GM21423 (cell line): ENCODE data around the gene RHEX.
"Not testable (repeated sequence)": the region's sequence is repeated elsewhere in the genome, so short reads cannot be mapped to it uniquely, and the experiment has no call there.

Experiments
- ATAC-seq: cut with Tn5 transposase; IDR thresholded peaks from one replicate; pipeline ENCODE4 v1.9.1; 2021; ENCODE audit warnings: mild to moderate bottlenecking, moderate library complexity; ENCODE audit not compliant: unreplicated experiment

Gene RHEX

GRCh38 chr1:206058289-206058926 lies 5.4 kb downstream of the RHEX start:
- ATAC-seq: not testable (repeated sequence)

- ATAC-seq: no peak
These were observed 5.9 kb downstream of the RHEX start for GRCh38 chr1:206058927-206059292.

GRCh38 chr1:206059355-206059915 lies 6.5 kb downstream of the RHEX start:
- ATAC-seq: no peak

GRCh38 chr1:206060844-206061243 lies 7.9 kb downstream of the RHEX start:
- ATAC-seq: no peak

- ATAC-seq: no peak
These were observed 9.5 kb downstream of the RHEX start for GRCh38 chr1:206062464-206062863.

- ATAC-seq: not testable (repeated sequence)
These were observed 11.0 kb downstream of the RHEX start for GRCh38 chr1:206064001-206064400.

GRCh38 chr1:206064501-206064900 lies 11.5 kb downstream of the RHEX start:
- not testable (repeated sequence) for ATAC-seq

- no peak for ATAC-seq
These were observed 12.7 kb downstream of the RHEX start for GRCh38 chr1:206065547-206066145.

- ATAC-seq: peak; percentile 75
These were observed 13.7 kb downstream of the RHEX start for GRCh38 chr1:206066479-206067171.

GRCh38 chr1:206067486-206068227 lies 14.7 kb downstream of the RHEX start:
- ATAC-seq: no peak

GRCh38 chr1:206068314-206068713 lies 15.3 kb downstream of the RHEX start:
- ATAC-seq: no peak

GRCh38 chr1:206070627-206071304 lies 17.8 kb downstream of the RHEX start:
- ATAC-seq: no peak

GRCh38 chr1:206074839-206075238 lies 21.9 kb downstream of the RHEX start:
- no peak for ATAC-seq

- no peak for ATAC-seq
These were observed 23.1 kb downstream of the RHEX start for GRCh38 chr1:206075786-206076755.

- no peak for ATAC-seq
These were observed 26.2 kb downstream of the RHEX start for GRCh38 chr1:206079135-206079534.

GRCh38 chr1:206080026-206080820 lies 27.2 kb downstream of the RHEX start:
- ATAC-seq: no peak

GRCh38 chr1:206081856-206082255 lies 28.9 kb downstream of the RHEX start:
- no peak for ATAC-seq

- no peak for ATAC-seq
These were observed 30.1 kb downstream of the RHEX start for GRCh38 chr1:206082831-206083695.
